A673 (cell line): Measurements from ENCODE around the gene FBXL4. TPM values are rescaled to one million over a fixed set of nuclear protein-coding genes. Genes with fewer than 3 reads are reported as not detected.

ENCODE experiments used
- BruUV-seq: library from RNA; stranded (reverse); fragments of 400-500 nt; replicated peaks from 2 replicates; lab custom pipeline; 2021; lab: Mats Ljungman, UMichigan
- CTCF ChIA-PET: fragments of 300-600 bp; sonication (Branson Sonifier 250); formaldehyde crosslinking; loops from one replicate; lab custom pipeline; 2022; ENCODE audit warnings: antibody characterized with exemption; lab: Charles Lee
- POLR2A ChIA-PET: fragments of 300-600 bp; sonication (Branson Sonifier 250); formaldehyde crosslinking; loops from one replicate; lab custom pipeline; 2022; ENCODE audit warnings: antibody characterized with exemption; ENCODE audit not compliant: low non-redundant PET; lab: Charles Lee
- DNase-seq: peaks from one replicate; pipeline ENCODE4 v3.0.0-alpha.2; 2015; ENCODE audit warnings: low spot score
- H3K27ac ChIP-seq: fragments of 200-600 bp; sonication (generic); 2 replicates; pipeline ENCODE4 v1.5.1; 2016; ENCODE audit warnings: mixed run types, low read depth, mild to moderate bottlenecking, mixed read lengths, antibody characterized with exemption, low read length; ENCODE audit not compliant: poor library complexity, severe bottlenecking
- H3K27me3 ChIP-seq: fragments of 200-600 bp; sonication (generic); replicated peaks from 2 replicates; pipeline ENCODE4 v1.6.1; 2017; ENCODE audit warnings: mixed run types, low read depth, mild to moderate bottlenecking, mixed read lengths, antibody characterized with exemption, low read length; ENCODE audit not compliant: insufficient read depth, poor library complexity
- H3K36me3 ChIP-seq: fragments of 200-600 bp; sonication (generic); 2 replicates; pipeline ENCODE4 v1.6.1; 2016; ENCODE audit warnings: mixed run types, mild to moderate bottlenecking, mixed read lengths, antibody characterized with exemption, low read length; ENCODE audit not compliant: insufficient read depth, poor library complexity, severe bottlenecking
- H3K4me1 ChIP-seq: fragments of 200-600 bp; sonication (generic); 2 replicates; pipeline ENCODE4 v1.6.1; 2017; ENCODE audit warnings: mixed run types, mild to moderate bottlenecking, mixed read lengths, antibody characterized with exemption, low read length; ENCODE audit not compliant: insufficient read depth, poor library complexity, severe bottlenecking
- H3K4me3 ChIP-seq: fragments of 200-600 bp; sonication (generic); 2 replicates; pipeline ENCODE4 v1.5.1; 2016; ENCODE audit warnings: low read depth, mixed run types, mild to moderate bottlenecking, mixed read lengths, low read length; ENCODE audit not compliant: poor library complexity, severe bottlenecking
- H3K9me3 ChIP-seq: fragments of 200-600 bp; sonication (generic); 2 replicates; pipeline ENCODE4 v1.6.1; 2016; ENCODE audit warnings: mixed run types, low read depth, mild to moderate bottlenecking, mixed read lengths, antibody characterized with exemption, low read length; ENCODE audit not compliant: poor library complexity, severe bottlenecking
- CTCF ChIP-seq: fragments of 300-800, 200-600 bp; sonication (generic); conservative IDR thresholded peaks from 2 replicates; pipeline ENCODE4 v1.5.1; 2017; ENCODE audit warnings: low read depth, mild to moderate bottlenecking, antibody characterized with exemption, low read length, moderate library complexity, mixed read lengths
- EZH2 ChIP-seq: fragments of 200-600 bp; sonication (generic); IDR thresholded peaks from 2 replicates; pipeline ENCODE4 v1.6.1; 2017; ENCODE audit warnings: borderline replicate concordance, low read depth, mild to moderate bottlenecking, mixed read lengths, antibody characterized with exemption, low read length; ENCODE audit not compliant: poor library complexity, severe bottlenecking
- intact Hi-C: fragments of 100-400 bp; cut with micrococcal nuclease; formaldehyde crosslinking; loops from one replicate; pipeline ENCODE4 v1.10.0; 2022; ENCODE audit not compliant: unreplicated experiment
- total RNA-seq: library from RNA; stranded (reverse); gene quantifications from 2 replicates; pipeline ENCODE4 v1.2.3, GENCODE V29; 2021

Gene FBXL4
- total RNA-seq, 1 experiment from 2014 or later: 13.2 TPM

- CTCF ChIA-PET: no interaction called here
- POLR2A ChIA-PET: no interaction called here
These were observed 19.1 kb downstream of the FBXL4 start for GRCh38 chr6:98928688-98929087.

GRCh38 chr6:98927534-98927933 lies 20.2 kb downstream of the FBXL4 start:
- Histone ChIP-seq H3K4me3 (no peak overlapping the region), H3K27ac (no peak overlapping the region), H3K27me3 (no peaks in the 10 kb centered on the region), H3K4me1 (no peaks in the 10 kb centered on the region), H3K9me3 (no peaks in the 10 kb centered on the region), H3K36me3 (no peaks in the 10 kb centered on the region)
- intact Hi-C loops: no loop called here
- no peak for DNase-seq
- POLR2A ChIA-PET: no interaction called here
- TF ChIP-seq EZH2 (no peak), CTCF (no peak)
- CTCF ChIA-PET: no interaction called here
- BruUV-seq: no TSS peak

More at GRCh38 chr6:98928688-98929087, 19.1 kb downstream of the FBXL4 start:
- H3K9me3 ChIP-seq: no peaks in the 10 kb centered on the region
- H3K4me1 ChIP-seq: no peaks in the 10 kb centered on the region
- no peak overlapping the region for H3K4me3 ChIP-seq
- no peak overlapping the region for H3K27ac ChIP-seq
- BruUV-seq: no TSS peak
- TF ChIP-seq EZH2: no peak
- TF ChIP-seq CTCF: no peak
- no peaks in the 10 kb centered on the region for H3K36me3 ChIP-seq
- H3K27me3 ChIP-seq: no peaks in the 10 kb centered on the region
- DNase-seq: no peak
- intact Hi-C loops: no loop called here

- no peaks in the 10 kb centered on the region for H3K9me3 ChIP-seq
- no peaks in the 10 kb centered on the region for H3K36me3 ChIP-seq
- H3K4me3 ChIP-seq: no peak overlapping the region
- H3K27ac ChIP-seq: no peak overlapping the region
- DNase-seq: peak; percentile 6
- H3K27me3 ChIP-seq: no peaks in the 10 kb centered on the region
- no TSS peak for BruUV-seq
- H3K4me1 ChIP-seq: no peaks in the 10 kb centered on the region
- ChIA-PET CTCF (no interaction called here), POLR2A (no interaction called here)
- no peak for TF ChIP-seq CTCF
- no peak for TF ChIP-seq EZH2
- intact Hi-C loops: no loop called here
These were observed 21.9 kb downstream of the FBXL4 start for GRCh38 chr6:98925831-98926230.
